Bronchial smooth muscle cell (primary cell): Measurements from ENCODE around the gene ZNF658. TPM values are rescaled to one million over a fixed set of nuclear protein-coding genes. Genes with fewer than 3 reads are reported as not detected.

Experiments used
- total RNA-seq: library from RNA; depleted of rRNA; stranded (reverse); fragments of >200 nt; gene quantifications from 2 replicates; pipeline ENCODE4 v1.2.1, GENCODE V29; 2014

The ZNF658 gene
- total RNA-seq, result 3.9 and 4.6 TPM in 2 replicates

GRCh38 chr9:66900490-66901131, at the start of gene ZNF658:
Gene ZNF658 (plus strand): TSS chr9:66900725. CDS start chr9:66903562, 2,837 bp downstream.

Other genes with a start within 250 kb of the ZNF658 start
- not detected in 2 replicates for gene SPATA31A3, start 91.8 kb downstream of the ZNF658 start, total RNA-seq